ENCODE results near the gene ALK. TPM values are rescaled to one million over a fixed set of nuclear protein-coding genes. Genes with fewer than 3 reads are reported as not detected.

Gene ALK
- total RNA-seq, 1 experiment from 2014 or later: 0.87 TPM

DNA sequence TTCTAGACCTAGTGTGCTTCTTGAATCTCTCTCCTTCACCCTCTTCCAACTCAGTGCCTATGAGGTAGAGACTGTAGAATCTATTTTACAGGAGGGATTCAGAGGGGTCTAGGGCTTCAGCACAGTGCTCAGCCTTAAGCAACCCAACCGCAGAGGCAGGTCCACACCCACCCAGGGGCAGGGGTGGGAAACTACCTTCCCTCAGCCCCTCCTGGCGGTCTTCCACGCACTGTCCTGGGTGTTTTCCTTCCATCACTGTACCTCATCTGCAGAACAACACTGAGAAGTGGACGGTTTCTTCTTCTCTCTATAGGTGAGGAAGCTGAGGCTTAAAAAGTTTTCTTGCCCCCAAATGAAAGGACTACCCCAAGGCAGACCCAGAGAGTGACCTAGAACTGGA is 222.3 kb downstream of the ALK start:
- TF ChIP-seq EZH2phosphoT487 (IDR thresholded peaks at IDR 0.05; ENCODE audit: borderline replicate concordance, low read length) (no peak), CTCF (conservative IDR thresholded peaks at IDR 0.05; ENCODE audit: low read depth, low read length) (no peak), EZH2 (IDR thresholded peaks at IDR 0.05; ENCODE audit: low read length, unreplicated experiment) (no peak)
- Histone ChIP-seq H2AFZ (ENCODE audit: low read length) (no peak overlapping the region), H3K4me1 (ENCODE audit: insufficient read depth, low read length) (peaks cover 13% of the 10 kb centered on the region; the same call in 1 of the 2 replicates), H3F3A (ENCODE audit: low read length, unreplicated experiment) (no peaks in the 10 kb centered on the region), H4K20me1 (ENCODE audit: low read length) (no peaks in the 10 kb centered on the region), H3K36me3 (ENCODE audit: low read depth, low read length) (no peaks in the 10 kb centered on the region), H3K27ac (ENCODE audit: low read length) (no peak overlapping the region), H3K4me2 (ENCODE audit: low read length) (no peak overlapping the region), H3K9ac (ENCODE audit: low read length) (no peak overlapping the region), H3K4me3 (ENCODE audit: low read length) (no peak overlapping the region), H3K9me2 (replicated peaks; ENCODE audit: low read length) (no peaks in the 10 kb centered on the region), H3K27me3 (ENCODE audit: low read length) (no peaks in the 10 kb centered on the region), H3K79me2 (ENCODE audit: low read length) (no peaks in the 10 kb centered on the region), H3K9me3 (ENCODE audit: low read length) (no peaks in the 10 kb centered on the region)
- no peak for ATAC-seq
- no TSS peak for BruUV-seq (replicated peaks)
- POLR2A ChIA-PET (ENCODE audit: unreplicated experiment): no interaction called here
- DNase-seq: no peak
- intact Hi-C loops (cut with micrococcal nuclease): no loop called here
- CTCF ChIA-PET: no interaction called here

DNA sequence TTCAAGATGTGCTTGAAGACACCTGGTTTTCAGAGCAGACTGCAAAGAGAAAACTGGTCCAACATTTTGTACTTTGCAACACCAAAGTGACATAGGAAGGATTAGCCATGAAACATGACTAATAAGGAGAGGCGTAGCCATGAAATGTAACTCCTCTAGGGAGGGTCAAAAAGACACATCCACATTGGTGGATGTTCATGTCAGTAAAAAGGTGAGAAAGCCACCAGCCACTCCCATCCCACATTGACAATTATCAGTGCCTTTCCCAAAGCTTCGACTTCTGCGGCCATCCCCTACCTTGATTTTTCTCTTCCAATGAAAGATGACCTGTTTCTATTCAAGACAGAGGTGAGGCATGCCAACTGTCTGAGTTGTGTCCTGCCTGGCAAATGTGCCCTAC is 223.2 kb downstream of the ALK start:
- CTCF ChIA-PET: no interaction called here
- no peak overlapping the region for H3K4me2 ChIP-seq (ENCODE audit: low read length)
- H3K4me1 ChIP-seq (ENCODE audit: insufficient read depth, low read length): peaks cover 13% of the 10 kb centered on the region; the same call in 1 of the 2 replicates
- H4K20me1 ChIP-seq (ENCODE audit: low read length): no peaks in the 10 kb centered on the region
- no peaks in the 10 kb centered on the region for H3K9me3 ChIP-seq (ENCODE audit: low read length)
- no peaks in the 10 kb centered on the region for H3K79me2 ChIP-seq (ENCODE audit: low read length)
- TF ChIP-seq CTCF (conservative IDR thresholded peaks at IDR 0.05; ENCODE audit: low read depth, low read length): no peak
- TF ChIP-seq EZH2 (IDR thresholded peaks at IDR 0.05; ENCODE audit: low read length, unreplicated experiment): no peak
- TF ChIP-seq EZH2phosphoT487 (IDR thresholded peaks at IDR 0.05; ENCODE audit: borderline replicate concordance, low read length): no peak
- H3K9ac ChIP-seq (ENCODE audit: low read length): no peak overlapping the region
- H3K27ac ChIP-seq (ENCODE audit: low read length): no peak overlapping the region
- no peaks in the 10 kb centered on the region for H3K36me3 ChIP-seq (ENCODE audit: low read depth, low read length)
- no peak overlapping the region for H2AFZ ChIP-seq (ENCODE audit: low read length)
- ATAC-seq (no peak), DNase-seq (peak; percentile 4)
- POLR2A ChIA-PET (ENCODE audit: unreplicated experiment): no interaction called here
- intact Hi-C loops (cut with micrococcal nuclease): no loop called here
- no peaks in the 10 kb centered on the region for H3K27me3 ChIP-seq (ENCODE audit: low read length)
- no TSS peak for BruUV-seq (replicated peaks)
- no peaks in the 10 kb centered on the region for H3F3A ChIP-seq (ENCODE audit: low read length, unreplicated experiment)
- no peak overlapping the region for H3K4me3 ChIP-seq (ENCODE audit: low read length)
- H3K9me2 ChIP-seq (replicated peaks; ENCODE audit: low read length): no peaks in the 10 kb centered on the region

DNA sequence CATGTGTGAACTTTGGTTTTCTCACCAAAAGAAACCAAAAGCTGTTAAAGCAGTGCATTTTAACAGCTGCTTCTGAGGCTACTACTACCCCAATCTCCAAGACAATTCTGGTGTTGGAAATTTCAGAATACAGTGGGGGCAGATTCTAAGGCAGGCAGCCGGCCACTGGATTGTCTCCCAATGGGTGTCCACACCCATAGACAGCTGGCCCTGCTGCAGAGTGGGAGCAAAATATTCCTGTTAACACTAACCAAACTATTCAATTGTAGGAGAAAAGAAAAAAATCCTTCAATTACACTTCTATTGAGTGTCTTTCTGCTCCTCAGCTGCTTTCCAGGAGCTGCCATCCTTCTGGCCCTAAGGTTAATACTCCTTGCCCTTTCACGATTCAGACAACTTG is 223.7 kb downstream of the ALK start:
- H3K9ac ChIP-seq (ENCODE audit: low read length): no peak overlapping the region
- no peaks in the 10 kb centered on the region for H3K27me3 ChIP-seq (ENCODE audit: low read length)
- ChIA-PET POLR2A (ENCODE audit: unreplicated experiment) (no interaction called here), CTCF (no interaction called here)
- no peaks in the 10 kb centered on the region for H3F3A ChIP-seq (ENCODE audit: low read length, unreplicated experiment)
- H3K4me2 ChIP-seq (ENCODE audit: low read length): no peak overlapping the region
- no peak overlapping the region for H3K4me3 ChIP-seq (ENCODE audit: low read length)
- H4K20me1 ChIP-seq (ENCODE audit: low read length): no peaks in the 10 kb centered on the region
- no peaks in the 10 kb centered on the region for H3K36me3 ChIP-seq (ENCODE audit: low read depth, low read length)
- H2AFZ ChIP-seq (ENCODE audit: low read length): no peak overlapping the region
- DNase-seq (no peak), ATAC-seq (no peak)
- intact Hi-C loops (cut with micrococcal nuclease): no loop called here
- no peaks in the 10 kb centered on the region for H3K9me3 ChIP-seq (ENCODE audit: low read length)
- no peak overlapping the region for H3K27ac ChIP-seq (ENCODE audit: low read length)
- BruUV-seq (replicated peaks): no TSS peak
- H3K79me2 ChIP-seq (ENCODE audit: low read length): no peaks in the 10 kb centered on the region
- TF ChIP-seq EZH2phosphoT487 (IDR thresholded peaks at IDR 0.05; ENCODE audit: borderline replicate concordance, low read length) (no peak), EZH2 (IDR thresholded peaks at IDR 0.05; ENCODE audit: low read length, unreplicated experiment) (no peak), CTCF (conservative IDR thresholded peaks at IDR 0.05; ENCODE audit: low read depth, low read length) (no peak)
- peaks cover 13% of the 10 kb centered on the region; the same call in 1 of the 2 replicates for H3K4me1 ChIP-seq (ENCODE audit: insufficient read depth, low read length)
- H3K9me2 ChIP-seq (replicated peaks; ENCODE audit: low read length): no peaks in the 10 kb centered on the region
